NT2/D1 (cell line): ENCODE data around the gene NCOA3.

Source experiments
- SUZ12 ChIP-seq: IDR thresholded peaks from 2 replicates; pipeline ENCODE4 v1.6.1; 2011; ENCODE audit not compliant: insufficient read length, insufficient read depth; ENCODE audit errors: extremely low read depth
- YY1 ChIP-seq: IDR thresholded peaks from 2 replicates; pipeline ENCODE4 v1.6.1; 2011; ENCODE audit not compliant: insufficient read length, insufficient read depth
- ZNF274 ChIP-seq: IDR thresholded peaks from 2 replicates; pipeline ENCODE4 v1.6.1; 2011; ENCODE audit warnings: mild to moderate bottlenecking, low read depth, low read length

DNA sequence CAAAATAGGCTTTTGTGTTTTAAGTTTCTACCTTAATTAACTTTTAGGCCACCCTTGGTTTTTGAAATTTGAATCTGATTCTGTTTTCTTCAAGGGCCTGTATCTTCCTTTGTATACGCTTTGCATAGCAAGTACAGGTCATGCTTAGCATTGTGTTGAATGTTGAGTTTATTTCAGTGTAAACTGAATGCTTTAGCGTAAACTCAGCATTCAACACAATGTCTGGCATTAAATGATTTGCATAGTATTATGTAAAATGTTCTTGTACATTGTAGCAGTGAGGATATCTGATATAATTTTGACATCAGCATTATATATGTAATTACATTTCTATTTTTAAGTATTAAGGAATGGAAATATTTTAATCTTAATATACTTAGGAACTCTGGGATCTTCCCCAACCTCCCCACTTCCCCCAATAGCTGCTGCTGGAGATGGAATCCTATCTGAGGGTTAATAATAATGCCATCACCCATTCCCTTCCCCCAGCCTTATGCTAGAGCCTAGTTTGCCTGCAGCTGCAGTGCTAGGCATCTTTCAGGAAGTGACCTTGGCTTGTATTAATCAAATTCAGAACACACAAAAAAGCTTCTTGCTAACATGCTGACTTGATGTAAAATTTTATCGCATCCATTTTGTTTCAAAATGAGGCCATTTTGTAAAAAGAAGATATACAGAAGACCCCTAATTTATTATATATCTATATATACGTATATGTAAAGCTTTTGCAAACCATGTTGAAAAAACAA, 73.1 kb downstream of the NCOA3 start:
- TF ChIP-seq YY1 = no peak
- TF ChIP-seq ZNF274 = no peak
- TF ChIP-seq SUZ12 = no peak
